HEK293 (cell line): ENCODE measurements around the gene DBN1.

Source experiments
- CTCF ChIA-PET: fragments of 350-600 bp; formaldehyde crosslinking; extraction: SDS; loops from one replicate; lab custom pipeline; 2021; ENCODE audit warnings: antibody characterized with exemption; lab: Yijun Ruan, JAX
- POLR2A ChIA-PET: fragments of 300-600 bp; formaldehyde crosslinking; extraction: SDS; loops from one replicate; lab custom pipeline; 2020; ENCODE audit warnings: antibody characterized with exemption, inconsistent platforms; lab: Yijun Ruan, JAX
- H3K27ac ChIP-seq: fragments of 200-500 bp; sonication (Bioruptor generic); 2 replicates; pipeline ENCODE4 v1.5.1; 2014; ENCODE audit warnings: low read depth, low read length, control low read depth, inconsistent platforms; ENCODE audit errors: extremely low read depth
- H3K36me3 ChIP-seq, 2 experiments: fragments of 200-500 bp in 1 of 2; sonication (Bioruptor generic) in 1 of 2; 1 replicate in 1 of 2; 2 replicates in 1 of 2; pipeline ENCODE4 v1.5.1; 2014 to 2017; ENCODE audit warnings: inconsistent platforms in 2 of 2, low read length in 2 of 2; ENCODE audit not compliant: control insufficient read depth in 2 of 2, insufficient read depth in 1 of 2
- H3K4me1 ChIP-seq: fragments of 200-500 bp; sonication (Bioruptor generic); 2 replicates; pipeline ENCODE4 v1.5.1; 2014; ENCODE audit warnings: mild to moderate bottlenecking, low read length, inconsistent platforms; ENCODE audit not compliant: control insufficient read depth, insufficient read depth
- H3K4me3 ChIP-seq: 2 replicates; pipeline ENCODE4 v1.5.1; 2011; ENCODE audit warnings: low read depth, mild to moderate bottlenecking, control low read depth, low read length, moderate library complexity
- H3K9me3 ChIP-seq: fragments of 200-500 bp; sonication (Bioruptor generic); 2 replicates; pipeline ENCODE4 v1.5.1; 2014; ENCODE audit warnings: low read depth, low read length, inconsistent platforms; ENCODE audit not compliant: control insufficient read depth, insufficient read depth
- AEBP2 ChIP-seq: fragments of 450-650 bp; formaldehyde crosslinking; IDR thresholded peaks from 2 replicates; pipeline ENCODE4 v1.5.1; 2016; ENCODE audit warnings: missing biosample characterization, missing genetic modification characterization, borderline replicate concordance
- KLF7 ChIP-seq: fragments of 450-650 bp; formaldehyde crosslinking; IDR thresholded peaks from 2 replicates; pipeline ENCODE4 v1.5.1; 2016; ENCODE audit warnings: missing biosample characterization, missing genetic modification characterization, borderline replicate concordance
- KLF9 ChIP-seq: fragments of 450-650 bp; formaldehyde crosslinking; IDR thresholded peaks from 2 replicates; pipeline ENCODE4 v1.5.1; 2016; ENCODE audit warnings: missing biosample characterization, missing genetic modification characterization, low read depth
- OVOL3 ChIP-seq: fragments of 450-650 bp; formaldehyde crosslinking; IDR thresholded peaks from 2 replicates; pipeline ENCODE4 v1.5.1; 2016; ENCODE audit warnings: missing biosample characterization, missing genetic modification characterization
- ZBTB44 ChIP-seq: fragments of 450-650 bp; IDR thresholded peaks from 2 replicates; pipeline ENCODE4 v1.5.1; 2018; ENCODE audit warnings: missing biosample characterization, mild to moderate bottlenecking, missing genetic modification characterization
- ZBTB7A ChIP-seq: fragments of 450-650 bp; formaldehyde crosslinking; IDR thresholded peaks from 2 replicates; pipeline ENCODE4 v1.5.1; 2016; ENCODE audit warnings: low read depth, missing biosample characterization, missing genetic modification characterization
- ZFHX2 ChIP-seq: fragments of 450-650 bp; formaldehyde crosslinking; conservative IDR thresholded peaks from 2 replicates; pipeline ENCODE4 v1.5.1; 2016; ENCODE audit warnings: missing biosample characterization, missing genetic modification characterization
- ZFP69B ChIP-seq: fragments of 450-650 bp; formaldehyde crosslinking; IDR thresholded peaks from 2 replicates; pipeline ENCODE4 v1.5.1; 2016; ENCODE audit warnings: missing biosample characterization, missing genetic modification characterization
- ZIC2 ChIP-seq: fragments of 450-650 bp; formaldehyde crosslinking; IDR thresholded peaks from 2 replicates; pipeline ENCODE4 v1.5.1; 2016; ENCODE audit warnings: missing biosample characterization, missing genetic modification characterization
- ZNF112 ChIP-seq: fragments of 450-650 bp; formaldehyde crosslinking; IDR thresholded peaks from 2 replicates; pipeline ENCODE4 v1.5.0; 2017; ENCODE audit warnings: missing biosample characterization, missing genetic modification characterization
- ZNF146 ChIP-seq: fragments of 450-650 bp; formaldehyde crosslinking; IDR thresholded peaks from 2 replicates; pipeline ENCODE4 v1.5.1; 2016; ENCODE audit warnings: missing biosample characterization, missing genetic modification characterization
- ZNF155 ChIP-seq: fragments of 450-650 bp; formaldehyde crosslinking; IDR thresholded peaks from 2 replicates; pipeline ENCODE4 v1.5.1; 2016; ENCODE audit warnings: missing biosample characterization, missing genetic modification characterization
- ZNF184 ChIP-seq: fragments of 450-650 bp; IDR thresholded peaks from 2 replicates; pipeline ENCODE4 v1.5.1; 2018; ENCODE audit warnings: missing biosample characterization, mild to moderate bottlenecking, missing genetic modification characterization
- ZNF302 ChIP-seq: fragments of 450-650 bp; formaldehyde crosslinking; IDR thresholded peaks from 2 replicates; pipeline ENCODE4 v1.5.1; 2016; ENCODE audit warnings: missing biosample characterization, missing genetic modification characterization, low read depth
- ZNF341 ChIP-seq: fragments of 450-650 bp; formaldehyde crosslinking; IDR thresholded peaks from 2 replicates; pipeline ENCODE4; 2016; ENCODE audit warnings: low read depth, missing biosample characterization, missing genetic modification characterization
- ZNF362 ChIP-seq: fragments of 450-650 bp; formaldehyde crosslinking; IDR thresholded peaks from 2 replicates; pipeline ENCODE4 v1.5.1; 2016; ENCODE audit warnings: missing biosample characterization, missing genetic modification characterization
- ZNF501 ChIP-seq: fragments of 450-650 bp; formaldehyde crosslinking; IDR thresholded peaks from 2 replicates; pipeline ENCODE4 v1.5.1; 2016; ENCODE audit warnings: missing biosample characterization, missing genetic modification characterization
- ZNF624 ChIP-seq: fragments of 450-650 bp; formaldehyde crosslinking; IDR thresholded peaks from 2 replicates; pipeline ENCODE4 v1.5.1; 2017; ENCODE audit warnings: missing biosample characterization, missing genetic modification characterization
- ZNF76 ChIP-seq: fragments of 450-650 bp; formaldehyde crosslinking; IDR thresholded peaks from 2 replicates; pipeline ENCODE4; 2016; ENCODE audit warnings: low read depth, missing biosample characterization, missing genetic modification characterization, borderline replicate concordance
- TF ChIP-seq, protein P1 (sequence below): fragments of 450-650 bp; formaldehyde crosslinking; IDR thresholded peaks from 2 replicates; pipeline ENCODE4 v1.5.1; 2017; ENCODE audit warnings: missing biosample characterization, mild to moderate bottlenecking, missing genetic modification characterization, moderate library complexity

Gene DBN1

GRCh38 chr5:177409043-177409801 lies 64.2 kb downstream of the DBN1 start, which contains the start of gene F12:
F12 (minus strand) TSS chr5:177409564; CDS start chr5:177409527, 37 bp downstream.
- Histone ChIP-seq H3K27ac (no peak within 1 kb of the TSS), H3K36me3 (no peaks in the 10 kb centered on the region), H3K4me3 (no peak within 1 kb of the TSS), H3K9me3 (no peaks in the 10 kb centered on the region), H3K4me1 (no peaks in the 10 kb centered on the region)
- CTCF ChIA-PET, result interaction anchor here (0.7 to 1.1 kb wide), 6 partner anchors 19 to 92 kb away, joined by 3 to 6 read pairs (median 4); no protein-coding TSS in a partner anchor
- POLR2A ChIA-PET, result interaction anchor here (1.0 to 2.2 kb wide), 3 partner anchors 18 to 39 kb away, joined by 3 to 12 read pairs (median 3); partner anchors contain the start of gene GRK6
- TF ChIP-seq, protein P1, sequence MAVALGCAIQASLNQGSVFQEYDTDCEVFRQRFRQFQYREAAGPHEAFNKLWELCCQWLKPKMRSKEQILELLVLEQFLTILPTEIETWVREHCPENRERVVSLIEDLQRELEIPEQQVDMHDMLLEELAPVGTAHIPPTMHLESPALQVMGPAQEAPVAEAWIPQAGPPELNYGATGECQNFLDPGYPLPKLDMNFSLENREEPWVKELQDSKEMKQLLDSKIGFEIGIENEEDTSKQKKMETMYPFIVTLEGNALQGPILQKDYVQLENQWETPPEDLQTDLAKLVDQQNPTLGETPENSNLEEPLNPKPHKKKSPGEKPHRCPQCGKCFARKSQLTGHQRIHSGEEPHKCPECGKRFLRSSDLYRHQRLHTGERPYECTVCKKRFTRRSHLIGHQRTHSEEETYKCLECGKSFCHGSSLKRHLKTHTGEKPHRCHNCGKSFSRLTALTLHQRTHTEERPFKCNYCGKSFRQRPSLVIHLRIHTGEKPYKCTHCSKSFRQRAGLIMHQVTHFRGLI (tag by site-specific recombination), result no peak
- no peak for TF ChIP-seq ZNF302 (tag by site-specific recombination)
- no peak for TF ChIP-seq ZNF76
- TF ChIP-seq ZNF341 (tag by site-specific recombination), result no peak
- TF ChIP-seq ZNF501 (tag by site-specific recombination), result no peak
- no peak for TF ChIP-seq KLF9 (tag by site-specific recombination)
- no peak for TF ChIP-seq ZNF146 (tag by site-specific recombination)
- TF ChIP-seq AEBP2 (tag by site-specific recombination), result no peak
- no peak for TF ChIP-seq ZBTB7A (tag by site-specific recombination)
- no peak for TF ChIP-seq ZIC2
- TF ChIP-seq ZNF155, result no peak
- TF ChIP-seq ZNF624, result no peak
- TF ChIP-seq ZNF362 (tag by site-specific recombination), result no peak
- no peak for TF ChIP-seq ZNF112
- TF ChIP-seq ZNF184 (tag by site-specific recombination), result no peak
- TF ChIP-seq ZFHX2 (tag by site-specific recombination), result no peak
- TF ChIP-seq KLF7 (tag by site-specific recombination), result no peak
- no peak for TF ChIP-seq ZBTB44 (tag by site-specific recombination)
- TF ChIP-seq OVOL3 (tag by site-specific recombination), result no peak
- no peak for TF ChIP-seq ZFP69B (tag by site-specific recombination)
